Trophoblast cell (in vitro differentiated cells and primary cell): Measurements from ENCODE around the gene ADARB1.

Experiments
- DNase-seq, 2 donors: peaks; one replicate each; pipeline ENCODE4 v3.0.0-alpha.2; 2016
- H2AFZ ChIP-seq: 2 replicates; pipeline ENCODE4 v1.6.1; 2013; ENCODE audit warnings: low read length, moderate library complexity, mild to moderate bottlenecking; ENCODE audit not compliant: insufficient read depth, poor library complexity
- H2AK5ac ChIP-seq: 2 replicates; pipeline ENCODE4 v1.6.1; 2013; ENCODE audit warnings: mild to moderate bottlenecking, low read length
- H2BK120ac ChIP-seq: 2 replicates; pipeline ENCODE4 v1.6.1; 2013; ENCODE audit warnings: low read length, mild to moderate bottlenecking, moderate library complexity; ENCODE audit not compliant: insufficient read depth, poor library complexity
- H2BK12ac ChIP-seq: 2 replicates; pipeline ENCODE4 v1.6.1; 2013; ENCODE audit warnings: mild to moderate bottlenecking, low read length, moderate library complexity
- H2BK5ac ChIP-seq: 2 replicates; pipeline ENCODE4 v1.6.1; 2013; ENCODE audit warnings: low read length, low read depth, moderate library complexity, mild to moderate bottlenecking; ENCODE audit not compliant: poor library complexity
- H3K14ac ChIP-seq: 2 replicates; pipeline ENCODE4 v1.6.1; 2013; ENCODE audit warnings: mild to moderate bottlenecking, low read length
- H3K18ac ChIP-seq: 2 replicates; pipeline ENCODE4 v1.6.1; 2013; ENCODE audit warnings: mild to moderate bottlenecking, low read length
- H3K23ac ChIP-seq: 2 replicates; pipeline ENCODE4 v1.6.1; 2013; ENCODE audit warnings: low read length
- H3K27ac ChIP-seq: 2 replicates; pipeline ENCODE4 v1.5.1; 2013; ENCODE audit warnings: low read depth, mild to moderate bottlenecking, inconsistent platforms, low read length, moderate library complexity
- H3K27me3 ChIP-seq: 2 replicates; pipeline ENCODE4 v1.6.1; 2013; ENCODE audit warnings: inconsistent platforms, mild to moderate bottlenecking, low read length, moderate library complexity; ENCODE audit not compliant: insufficient read depth
- H3K36me3 ChIP-seq, 2 experiments: 1 replicate in 1 of 2; 2 replicates in 1 of 2; pipeline ENCODE4 v1.6.1; 2013; ENCODE audit warnings: low read length in 2 of 2, mild to moderate bottlenecking in 2 of 2, moderate library complexity in 1 of 2; ENCODE audit not compliant: insufficient read depth in 2 of 2, control insufficient read depth in 1 of 2
- H3K4ac ChIP-seq: 2 replicates; pipeline ENCODE4 v1.6.1; 2013; ENCODE audit warnings: low read depth, mild to moderate bottlenecking, low read length, moderate library complexity
- H3K4me1 ChIP-seq, 2 experiments: 1 replicate in 1 of 2; 2 replicates in 1 of 2; pipeline ENCODE4 v1.6.1; 2013; ENCODE audit warnings: low read length in 2 of 2, mild to moderate bottlenecking in 2 of 2, moderate library complexity in 1 of 2; ENCODE audit not compliant: insufficient read depth in 2 of 2, control insufficient read depth in 1 of 2
- H3K4me2 ChIP-seq: 2 replicates; pipeline ENCODE4 v1.6.1; 2013; ENCODE audit warnings: inconsistent platforms, mild to moderate bottlenecking, low read length, moderate library complexity
- H3K4me3 ChIP-seq: 2 replicates; pipeline ENCODE4 v1.5.1; 2013; ENCODE audit warnings: mild to moderate bottlenecking, low read depth, low read length, inconsistent platforms
- H3K79me1 ChIP-seq: one replicate; pipeline ENCODE4 v1.6.1; 2013; ENCODE audit warnings: low read length
- H3K79me2 ChIP-seq: 2 replicates; pipeline ENCODE4 v1.6.1; 2013; ENCODE audit warnings: low read length, mild to moderate bottlenecking; ENCODE audit not compliant: control insufficient read depth, insufficient read depth, poor library complexity
- H3K9ac ChIP-seq: 2 replicates; pipeline ENCODE4 v1.6.1; 2013; ENCODE audit warnings: mild to moderate bottlenecking, low read length
- H3K9me3 ChIP-seq: 2 replicates; pipeline ENCODE4 v1.6.1; 2013; ENCODE audit warnings: low read depth, mild to moderate bottlenecking, control low read depth, inconsistent platforms, low read length; ENCODE audit not compliant: insufficient read depth
- H4K12ac ChIP-seq: 2 replicates; pipeline ENCODE4 v1.6.1; 2013; ENCODE audit warnings: low read depth, mild to moderate bottlenecking, low read length, moderate library complexity
- H4K8ac ChIP-seq: 2 replicates; pipeline ENCODE4 v1.6.1; 2013; ENCODE audit warnings: low read depth, mild to moderate bottlenecking, low read length, moderate library complexity
- H4K91ac ChIP-seq: one replicate; pipeline ENCODE4 v1.6.1; 2013; ENCODE audit warnings: low read depth, mild to moderate bottlenecking, low read length, moderate library complexity
- WGBS: extraction: QIAGEN DNeasy Blood & Tissue Kit; methylation state at CpG from one replicate; pipeline ENCODE4 v1.1.7; 2013; ENCODE audit warnings: missing lambda C conversion rate; ENCODE audit not compliant: insufficient read length, insufficient coverage; ENCODE audit errors: extremely low coverage; 5-methylcytosine and 5-hydroxymethylcytosine counted together

ADARB1 gene

DNA sequence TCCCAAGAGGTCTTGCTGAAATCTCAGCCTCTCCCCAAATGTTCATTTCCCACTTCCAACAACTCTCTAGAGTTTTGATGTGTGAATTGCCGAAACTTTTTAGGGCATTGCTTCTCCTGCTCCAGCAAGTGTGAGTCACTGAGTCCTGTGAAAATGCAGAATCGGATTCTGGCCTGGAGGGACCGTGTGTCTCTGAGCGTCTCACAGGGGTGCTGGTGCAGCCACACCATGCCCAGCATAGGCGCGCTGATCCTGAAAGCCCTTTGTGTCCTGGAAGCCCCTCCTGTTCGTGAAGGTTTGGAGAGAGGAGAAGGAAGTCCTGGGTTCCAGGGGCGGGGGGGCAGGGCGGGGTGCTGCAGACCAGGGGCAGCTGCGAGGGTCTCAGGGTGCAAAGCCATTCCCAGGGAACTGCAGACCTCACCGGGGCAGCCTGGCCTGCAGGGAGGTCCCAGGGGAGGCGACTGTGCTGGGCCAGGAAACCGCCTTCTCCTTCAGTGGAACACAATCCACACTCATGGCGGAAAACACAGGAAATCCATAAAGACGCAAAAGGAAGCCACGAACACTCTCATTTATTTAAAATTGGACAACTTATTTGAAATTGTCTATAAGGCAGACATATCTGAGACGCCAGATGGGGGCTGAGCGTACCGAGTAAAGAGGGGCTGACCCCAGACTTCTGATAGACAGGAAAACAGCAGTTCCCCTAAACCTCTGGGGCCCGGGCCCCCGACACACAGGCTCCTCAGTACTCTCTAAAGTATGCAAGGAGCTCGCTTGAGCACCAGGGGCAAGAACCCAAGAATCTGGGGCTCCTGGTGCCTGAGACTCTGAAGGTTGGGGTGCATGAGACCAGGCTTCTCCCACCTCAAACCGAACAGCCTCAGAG, 43.5 kb upstream of the ADARB1 start:
- Histone ChIP-seq H2AFZ (no peak overlapping the region), H4K12ac (no peak overlapping the region), H3K4me2 (no peak overlapping the region), H3K79me2 (no peaks in the 10 kb centered on the region), H2BK12ac (peak overlapping the region; percentile 27), H3K36me3 (no peaks in the 10 kb centered on the region), H3K27me3 (no peaks in the 10 kb centered on the region), H2BK5ac (no peak overlapping the region), H3K79me1 (no peaks in the 10 kb centered on the region), H2AK5ac (no peak overlapping the region), H3K4me1 (peaks cover 6 to 11% of the 10 kb centered on the region in 2 experiments), H3K4ac (no peak overlapping the region), H3K27ac (no peak overlapping the region), H3K9me3 (peaks cover 10% of the 10 kb centered on the region), H4K8ac (peak overlapping the region; percentile 22), H3K14ac (no peak overlapping the region), H4K91ac (peak overlapping the region; percentile 39), H2BK120ac (no peak overlapping the region), H3K18ac (no peak overlapping the region), H3K23ac (no peak overlapping the region), H3K9ac (no peak overlapping the region), H3K4me3 (no peak overlapping the region)
- DNase-seq: no peak
- WGBS: no CpG with 5 or more reads among the region's 23 CpGs

- Histone ChIP-seq H2AK5ac (no peak overlapping the region), H3K9me3 (peaks cover 8% of the 10 kb centered on the region), H2BK5ac (no peak overlapping the region), H3K23ac (no peak overlapping the region), H3K79me1 (no peaks in the 10 kb centered on the region), H3K4ac (no peak overlapping the region), H3K27ac (no peak overlapping the region), H2AFZ (no peak overlapping the region), H3K4me2 (no peak overlapping the region), H4K12ac (no peak overlapping the region), H3K14ac (no peak overlapping the region), H3K79me2 (no peaks in the 10 kb centered on the region), H3K18ac (no peak overlapping the region), H3K4me1 (peaks cover 6 to 11% of the 10 kb centered on the region in 2 experiments), H3K36me3 (no peaks in the 10 kb centered on the region), H3K4me3 (no peak overlapping the region), H2BK12ac (peak overlapping the region; percentile 27), H4K8ac (no peak overlapping the region), H4K91ac (peak overlapping the region; percentile 39), H2BK120ac (no peak overlapping the region), H3K27me3 (no peaks in the 10 kb centered on the region), H3K9ac (no peak overlapping the region)
- no peak for DNase-seq
- WGBS: no CpG with 5 or more reads among the region's 23 CpGs
Measured at GRCh38 chr21:45031571-45032191, 42.7 kb upstream of the ADARB1 start.

GRCh38 chr21:45032332-45032731, 42.0 kb upstream of the ADARB1 start:
- no peak overlapping the region for H3K27ac ChIP-seq
- H3K18ac ChIP-seq: no peak overlapping the region
- H3K9ac ChIP-seq: no peak overlapping the region
- H3K4me1 ChIP-seq: peaks cover 6 to 11% of the 10 kb centered on the region in 2 experiments
- H3K4me2 ChIP-seq: no peak overlapping the region
- H3K4ac ChIP-seq: no peak overlapping the region
- no peak overlapping the region for H2AK5ac ChIP-seq
- H3K79me2 ChIP-seq: no peaks in the 10 kb centered on the region
- no peaks in the 10 kb centered on the region for H3K36me3 ChIP-seq
- no peak overlapping the region for H3K4me3 ChIP-seq
- H2BK120ac ChIP-seq: peak overlapping the region; percentile 41
- H2BK5ac ChIP-seq: no peak overlapping the region
- DNase-seq: no peak
- no peak overlapping the region for H2BK12ac ChIP-seq
- no peaks in the 10 kb centered on the region for H3K79me1 ChIP-seq
- H2AFZ ChIP-seq: no peak overlapping the region
- H3K23ac ChIP-seq: no peak overlapping the region
- WGBS: no CpG with 5 or more reads among the region's 21 CpGs
- no peaks in the 10 kb centered on the region for H3K27me3 ChIP-seq
- peaks cover 4% of the 10 kb centered on the region for H3K9me3 ChIP-seq
- no peak overlapping the region for H4K12ac ChIP-seq
- no peak overlapping the region for H4K8ac ChIP-seq
- H4K91ac ChIP-seq: no peak overlapping the region
- H3K14ac ChIP-seq: no peak overlapping the region

DNA sequence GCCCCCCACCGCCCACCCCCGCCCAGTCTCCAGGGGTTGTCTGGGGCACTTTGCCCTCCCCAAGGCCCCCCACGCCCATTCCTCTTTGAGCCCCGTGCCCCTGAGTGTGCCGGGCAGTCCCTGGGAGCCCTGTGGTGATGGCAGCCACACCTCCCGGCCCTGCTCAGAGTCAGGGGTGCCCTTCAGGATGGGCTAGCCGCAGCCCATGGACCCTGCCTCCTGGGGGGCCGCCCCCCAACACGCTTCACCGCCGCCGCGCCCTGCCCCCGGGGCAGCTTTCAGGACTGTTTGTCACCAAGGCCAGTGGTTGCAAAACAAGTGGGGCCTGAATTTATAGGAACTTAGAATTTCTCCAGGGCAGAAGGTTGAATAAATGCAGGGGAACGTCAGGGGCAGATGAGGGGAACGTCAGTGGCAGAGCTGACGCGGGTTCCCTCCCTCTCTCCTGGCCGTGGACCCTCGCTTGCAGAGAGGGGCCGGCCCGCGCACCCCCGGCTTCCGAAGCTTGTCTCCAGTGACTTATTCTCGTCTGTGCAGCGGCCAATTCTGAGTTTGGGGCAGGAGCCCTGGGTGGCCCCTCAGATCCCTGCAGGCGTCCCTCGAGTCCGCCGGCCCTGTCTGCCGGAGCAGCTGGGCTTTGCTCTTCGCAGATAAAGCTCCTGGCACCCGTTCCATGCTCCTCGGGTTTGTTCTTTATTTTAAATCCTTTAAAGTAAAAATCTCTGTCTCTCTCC, 41.2 kb upstream of the ADARB1 start:
- H2BK5ac ChIP-seq: no peak overlapping the region
- no peak overlapping the region for H4K12ac ChIP-seq
- no CpG with 5 or more reads among the region's 35 CpGs for WGBS
- no peak overlapping the region for H3K4me3 ChIP-seq
- no peak overlapping the region for H2AFZ ChIP-seq
- no peak for DNase-seq
- no peaks in the 10 kb centered on the region for H3K79me2 ChIP-seq
- H3K9ac ChIP-seq: no peak overlapping the region
- H4K8ac ChIP-seq: no peak overlapping the region
- no peak overlapping the region for H2AK5ac ChIP-seq
- peaks cover 6% of the 10 kb centered on the region for H3K9me3 ChIP-seq
- H3K36me3 ChIP-seq: no peaks in the 10 kb centered on the region
- no peak overlapping the region for H3K14ac ChIP-seq
- no peak overlapping the region for H3K27ac ChIP-seq
- H3K79me1 ChIP-seq: no peaks in the 10 kb centered on the region
- no peak overlapping the region for H3K4ac ChIP-seq
- no peak overlapping the region for H2BK120ac ChIP-seq
- H4K91ac ChIP-seq: no peak overlapping the region
- H3K18ac ChIP-seq: no peak overlapping the region
- no peak overlapping the region for H3K23ac ChIP-seq
- no peak overlapping the region for H2BK12ac ChIP-seq
- H3K27me3 ChIP-seq: no peaks in the 10 kb centered on the region
- H3K4me2 ChIP-seq: no peak overlapping the region
- H3K4me1 ChIP-seq: peaks cover 6 to 11% of the 10 kb centered on the region in 2 experiments
